CD4-positive, alpha-beta T cell treated with Interleukin-21 for 1 hour (primary cell): ENCODE results near the gene TMEM61.
"Not testable (repeated sequence)": the region's sequence is repeated elsewhere in the genome, so short reads cannot be mapped to it uniquely, and the experiment has no call there.

Experiments used
- DNase-seq: peaks from one replicate; pipeline ENCODE4 v3.0.0-alpha.2; 2020

Gene TMEM61

GRCh38 chr1:54980528-54981241, at the start of gene TMEM61:
TMEM61 (plus strand) TSS chr1:54980628; CDS start chr1:54981066, 438 bp downstream.
- no peak for DNase-seq

- DNase-seq, result no peak
These were observed 49.1 kb upstream of the TMEM61 start for GRCh38 chr1:54931275-54931840.

GRCh38 chr1:54934081-54934480, 46.3 kb upstream of the TMEM61 start:
- DNase-seq, result not testable (repeated sequence)

GRCh38 chr1:54934869-54935268, 45.6 kb upstream of the TMEM61 start:
- DNase-seq, result no peak

- DNase-seq, result no peak
These were observed 43.6 kb upstream of the TMEM61 start for GRCh38 chr1:54936791-54937190.

- no peak for DNase-seq
These were observed 43.0 kb upstream of the TMEM61 start for GRCh38 chr1:54937469-54937868.

- not testable (repeated sequence) for DNase-seq
These were observed 41.5 kb upstream of the TMEM61 start for GRCh38 chr1:54938955-54939354.

GRCh38 chr1:54940042-54940441, 40.4 kb upstream of the TMEM61 start:
- no peak for DNase-seq

- DNase-seq, result no peak
These were observed 37.5 kb upstream of the TMEM61 start for GRCh38 chr1:54942976-54943375.

- DNase-seq, result peak; percentile 69
These were observed 35.6 kb upstream of the TMEM61 start for GRCh38 chr1:54944610-54945392.

- DNase-seq, result no peak
These were observed 35.0 kb upstream of the TMEM61 start for GRCh38 chr1:54945393-54945936.

- no peak for DNase-seq
These were observed 32.9 kb upstream of the TMEM61 start for GRCh38 chr1:54947540-54947939.

GRCh38 chr1:54949053-54949452, 31.4 kb upstream of the TMEM61 start:
- DNase-seq, result peak; percentile 17

- no peak for DNase-seq
These were observed 30.4 kb upstream of the TMEM61 start for GRCh38 chr1:54950006-54950368.

- peak; percentile 62 for DNase-seq
These were observed 29.9 kb upstream of the TMEM61 start for GRCh38 chr1:54950369-54951163.

GRCh38 chr1:54951810-54952226, 28.6 kb upstream of the TMEM61 start:
- no peak for DNase-seq

GRCh38 chr1:54952950-54953718, 27.3 kb upstream of the TMEM61 start:
- DNase-seq, result no peak

- no peak for DNase-seq
These were observed 26.6 kb upstream of the TMEM61 start for GRCh38 chr1:54953846-54954245.

- DNase-seq, result no peak
These were observed 25.1 kb upstream of the TMEM61 start for GRCh38 chr1:54955359-54955758.

GRCh38 chr1:54956726-54957125, 23.7 kb upstream of the TMEM61 start:
- no peak for DNase-seq

- DNase-seq, result no peak
These were observed 21.2 kb upstream of the TMEM61 start for GRCh38 chr1:54959241-54959640.
